Measurements from ENCODE around the gene RSPO3.

Gene RSPO3

DNA sequence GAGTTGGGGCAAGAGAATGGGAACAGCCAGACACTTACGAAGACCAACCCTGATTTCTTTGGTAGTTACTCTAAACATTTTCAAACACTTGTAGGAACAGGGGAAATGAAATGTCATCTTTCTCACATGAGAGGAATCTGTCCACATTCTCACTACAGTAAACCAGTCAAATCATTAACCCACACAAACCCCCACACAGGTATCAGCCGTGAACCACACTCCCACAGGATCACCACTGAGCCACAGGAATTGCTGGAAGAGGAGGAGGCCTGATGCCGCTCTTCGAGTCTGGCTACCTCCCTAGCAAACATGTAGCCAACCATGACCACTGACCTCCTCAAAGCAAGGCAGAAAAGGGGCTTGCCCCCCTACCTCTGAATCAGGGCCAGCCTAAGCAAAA, 6.9 kb upstream of the RSPO3 start:
- DNase-seq (ENCODE audit: low read depth in 2 of 2, low spot score in 1 of 2) = no peak

DNA sequence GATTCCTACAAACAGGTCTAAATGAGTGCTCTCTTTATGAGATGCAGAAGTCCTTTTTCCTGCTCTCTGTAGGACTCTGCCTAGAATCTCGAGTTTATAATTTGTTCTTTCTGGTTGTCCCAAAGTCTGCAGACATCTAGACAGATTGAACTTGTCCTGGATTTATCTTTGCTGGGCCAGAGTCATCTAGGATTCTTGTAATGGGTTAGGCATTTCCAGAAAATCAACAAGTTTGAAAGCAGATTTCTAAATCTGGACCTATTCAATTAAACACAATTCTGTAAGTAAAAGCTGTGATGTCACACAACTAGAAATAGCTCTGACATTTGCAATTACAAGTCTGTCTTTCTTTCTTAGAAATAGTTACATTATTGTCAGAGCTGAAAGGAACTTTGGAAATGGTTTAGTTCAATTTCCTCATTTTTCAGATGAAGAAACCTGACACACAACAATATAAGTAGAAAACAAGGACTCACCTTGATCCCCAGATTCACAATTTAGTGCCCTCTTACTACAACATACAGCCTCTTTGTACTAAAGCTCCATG, 4.2 kb upstream of the RSPO3 start:
- DNase-seq (ENCODE audit: low read depth in 2 of 2, low spot score in 1 of 2) = no peak

DNA sequence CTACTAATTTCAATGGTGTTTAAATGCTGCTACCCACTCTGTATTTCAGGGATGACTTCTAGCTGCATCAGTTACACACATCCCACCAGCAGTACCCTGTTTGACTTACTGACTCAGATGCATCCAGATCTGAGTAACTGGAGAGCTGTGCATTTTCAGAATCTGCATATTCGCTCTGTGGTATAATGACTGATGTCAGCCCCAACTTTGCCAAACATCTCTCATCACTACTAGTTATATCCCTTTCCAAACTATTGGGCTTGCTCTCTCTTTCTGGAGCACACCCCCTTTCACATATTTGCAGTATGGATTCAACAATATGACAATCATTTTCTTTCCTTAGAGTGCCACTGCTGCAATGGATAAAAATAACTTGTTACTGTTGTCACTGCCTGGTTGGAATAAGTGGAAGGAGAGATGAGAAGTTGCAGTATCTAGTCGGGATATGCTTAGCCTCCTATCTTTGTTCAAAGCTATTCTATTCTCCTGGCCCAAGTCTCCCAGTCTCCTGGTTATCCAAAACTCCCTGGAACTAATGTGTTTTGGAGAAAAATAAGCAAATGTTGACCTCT, 3.3 kb upstream of the RSPO3 start:
- DNase-seq (ENCODE audit: low read depth in 2 of 2, low spot score in 1 of 2) = no peak

DNA sequence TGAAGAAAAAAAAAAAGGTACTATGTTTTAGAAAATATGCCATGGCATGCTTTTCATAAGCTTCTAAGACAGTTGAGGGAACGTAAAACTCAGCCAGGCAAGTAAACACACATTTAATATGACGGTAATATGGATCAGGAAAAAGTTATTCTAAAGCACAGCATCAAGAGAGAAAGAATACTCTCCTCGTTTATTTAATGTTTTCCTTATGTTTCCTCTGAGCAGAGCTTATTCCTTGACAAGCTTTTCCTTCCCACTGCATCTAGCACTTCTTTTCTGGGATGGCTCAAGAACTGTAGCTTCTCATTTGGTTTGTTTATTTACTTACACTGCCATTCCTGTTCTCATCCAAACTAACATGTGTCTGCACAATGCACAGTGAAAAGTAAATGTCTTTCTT, 2.7 kb upstream of the RSPO3 start:
- no peak for DNase-seq (ENCODE audit: low read depth in 2 of 2, low spot score in 1 of 2)

DNA sequence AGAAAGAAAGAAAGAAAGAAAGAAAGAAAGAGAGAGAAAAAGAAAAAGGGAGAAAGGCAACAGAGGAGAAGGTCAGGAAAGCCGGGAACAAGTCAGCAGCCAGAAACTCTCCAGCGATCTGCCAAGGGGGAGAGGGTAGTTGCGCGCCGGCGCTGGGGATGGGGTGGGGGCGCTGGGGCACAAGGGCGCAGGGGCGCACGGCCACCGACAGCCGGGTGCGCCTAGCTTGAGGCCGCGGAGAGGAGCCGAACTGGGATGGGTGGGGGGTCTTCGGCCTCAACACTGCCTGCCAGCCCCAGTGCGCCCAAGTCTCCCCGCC, 533 bp upstream of the RSPO3 start:
- DNase-seq (ENCODE audit: low read depth in 2 of 2, low spot score in 1 of 2) = no peak

DNA sequence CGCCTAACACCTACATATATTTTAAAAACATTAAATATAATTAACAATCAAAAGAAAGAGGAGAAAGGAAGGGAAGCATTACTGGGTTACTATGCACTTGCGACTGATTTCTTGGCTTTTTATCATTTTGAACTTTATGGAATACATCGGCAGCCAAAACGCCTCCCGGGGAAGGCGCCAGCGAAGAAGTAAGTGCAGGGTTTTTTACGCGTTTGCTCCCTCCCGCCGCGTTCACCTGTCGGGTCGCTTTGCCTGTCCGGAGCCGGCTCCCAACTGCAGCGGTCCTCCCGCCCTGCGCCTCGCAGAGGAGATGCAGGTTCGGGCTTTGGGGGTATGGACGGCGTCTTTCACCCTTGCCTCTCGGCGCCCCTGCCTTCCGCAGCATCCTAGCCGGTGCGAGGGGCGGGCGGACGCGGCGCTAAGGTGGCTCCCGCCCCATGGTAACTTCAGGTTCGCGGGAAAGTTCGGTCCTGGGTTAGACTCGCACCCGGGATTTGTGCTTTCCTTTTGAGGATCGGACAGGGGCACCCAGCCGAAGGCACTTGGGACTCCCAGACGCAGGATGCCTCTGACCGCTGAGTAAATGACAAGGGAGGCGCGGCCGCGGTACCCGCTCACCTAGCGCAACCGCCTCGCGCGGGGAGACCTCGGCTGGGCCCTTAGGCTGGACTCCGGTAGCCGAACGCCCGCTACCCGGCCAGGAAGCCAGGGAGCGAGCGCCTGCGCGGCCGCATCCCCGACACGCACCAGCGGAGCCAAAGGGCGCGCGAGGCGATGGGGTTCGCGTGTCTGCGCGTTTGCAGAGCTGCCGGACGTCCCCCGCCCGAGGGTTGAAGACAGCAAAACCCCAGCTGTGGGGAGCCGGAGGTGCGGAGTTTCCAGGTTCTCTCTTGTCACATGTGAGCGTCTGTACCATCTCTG, 891 bp downstream of the RSPO3 start:
- DNase-seq (ENCODE audit: low read depth in 2 of 2, low spot score in 1 of 2) = no peak

DNA sequence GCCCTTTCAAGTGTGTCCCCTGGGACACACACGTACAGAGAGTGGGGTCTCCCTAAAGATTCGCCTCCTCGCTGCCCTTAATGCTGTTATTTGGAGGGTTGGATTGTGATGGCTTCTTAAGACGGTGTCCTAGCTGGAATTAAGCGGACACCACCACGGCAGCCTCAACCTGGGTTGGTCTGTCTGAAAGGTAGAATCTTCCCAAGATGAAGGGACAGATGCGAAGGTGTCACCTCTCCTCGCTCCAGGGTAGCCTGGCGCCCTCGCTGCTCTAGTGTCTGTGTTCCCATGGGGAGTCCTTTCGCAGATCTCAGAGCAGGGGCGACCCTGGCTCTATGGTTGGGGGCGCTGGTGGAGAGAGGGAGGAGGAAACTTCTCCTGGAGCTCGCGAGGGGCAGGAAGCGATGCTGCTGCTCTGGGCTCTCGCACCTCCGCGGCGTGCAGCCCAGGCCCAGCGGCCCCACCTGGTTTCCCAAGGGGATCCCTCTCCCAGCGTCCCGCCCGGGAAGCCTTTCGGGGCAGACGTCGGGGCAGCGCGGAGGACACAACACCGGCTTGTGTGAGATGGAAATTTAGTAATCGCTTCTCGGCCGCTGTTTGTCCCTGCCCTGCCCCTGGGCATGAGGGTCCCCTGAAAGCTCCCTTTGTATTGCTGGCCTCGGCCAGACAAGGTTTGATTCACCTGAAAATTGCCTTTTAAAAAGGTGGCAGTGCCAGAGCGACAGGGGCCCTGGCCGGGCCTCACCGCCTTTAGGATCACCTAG, 1.7 kb downstream of the RSPO3 start:
- DNase-seq (ENCODE audit: low read depth in 2 of 2, low spot score in 1 of 2) = no peak

DNA sequence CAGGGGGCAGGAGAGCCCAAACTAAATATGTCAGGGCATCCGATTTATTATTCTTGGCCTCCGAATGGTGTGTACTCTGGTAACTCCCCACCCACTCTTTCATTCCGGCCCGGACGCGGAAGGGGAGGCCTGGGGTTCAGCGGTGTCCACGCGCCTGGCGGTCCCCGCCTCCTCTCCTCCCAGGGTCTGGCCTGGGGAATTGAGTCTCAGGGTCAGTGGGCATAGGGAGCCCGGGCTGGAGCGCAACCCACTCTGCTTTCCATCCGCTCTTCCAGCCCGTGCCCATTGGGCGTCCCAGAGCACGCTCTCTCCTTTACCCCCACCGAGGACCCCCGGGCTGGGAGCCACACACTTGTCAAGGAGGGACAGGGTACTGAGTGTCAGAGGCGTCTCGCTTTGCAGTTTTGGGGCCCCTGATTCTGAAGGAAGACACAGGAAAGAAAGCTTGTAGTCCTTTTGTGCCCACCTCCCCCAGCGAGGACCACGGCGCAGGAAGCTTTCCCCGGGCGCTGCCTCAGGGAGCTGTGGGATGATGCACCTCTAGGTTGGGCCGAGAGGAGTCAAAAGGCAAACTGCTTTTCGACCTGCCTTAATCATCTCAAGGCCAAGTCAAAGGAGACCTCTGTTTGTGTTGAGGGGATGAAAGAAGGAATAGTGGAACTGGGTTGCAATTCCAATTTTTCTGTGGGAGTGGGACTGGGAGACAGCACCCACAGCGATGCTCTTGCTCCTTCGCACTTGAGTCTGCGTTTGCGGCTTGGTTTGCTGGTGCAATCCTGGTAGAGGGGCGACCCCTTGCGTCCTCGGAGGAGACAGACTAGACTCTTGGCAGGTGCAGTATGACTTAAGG, 2.5 kb downstream of the RSPO3 start:
- peak in 1 of 2 donors; percentile 12 for DNase-seq (ENCODE audit: low read depth in 2 of 2, low spot score in 1 of 2)

DNA sequence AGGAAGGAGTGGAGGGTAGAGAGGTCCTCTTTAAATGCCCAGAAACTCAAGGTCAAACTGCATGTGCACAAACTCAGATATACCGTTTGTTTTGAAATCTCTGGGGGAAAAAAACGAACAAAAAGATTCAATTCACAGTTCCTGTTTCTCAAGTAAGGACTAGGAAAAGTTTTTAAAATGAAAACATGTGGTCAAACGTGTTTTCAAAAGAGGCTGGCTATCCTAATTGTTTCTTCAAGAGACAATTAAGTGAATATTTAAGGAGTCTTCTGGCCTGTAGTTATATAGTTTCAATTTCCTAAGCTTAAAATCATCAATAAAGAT, 3.1 kb downstream of the RSPO3 start:
- no peak for DNase-seq (ENCODE audit: low read depth in 2 of 2, low spot score in 1 of 2)

DNA sequence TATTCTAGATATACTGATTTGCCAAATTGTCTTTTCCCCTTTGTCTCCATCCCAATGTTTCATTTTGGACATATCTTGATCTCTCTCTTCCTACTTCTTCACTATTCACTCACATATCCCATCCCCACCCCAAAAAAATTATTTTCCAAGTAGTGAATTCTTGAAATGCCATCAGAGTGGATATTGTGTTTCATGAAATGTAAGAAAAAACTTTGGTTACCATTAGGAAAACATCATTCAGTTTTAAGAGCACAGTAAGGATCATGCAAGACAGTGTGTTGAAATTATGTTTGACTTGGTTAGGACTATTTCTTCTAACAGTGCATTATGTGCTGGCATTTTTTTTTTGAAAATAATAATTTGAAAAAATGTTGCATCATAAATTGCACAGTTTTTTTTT, 5.7 kb downstream of the RSPO3 start:
- no peak for DNase-seq (ENCODE audit: low read depth in 2 of 2, low spot score in 1 of 2)

DNA sequence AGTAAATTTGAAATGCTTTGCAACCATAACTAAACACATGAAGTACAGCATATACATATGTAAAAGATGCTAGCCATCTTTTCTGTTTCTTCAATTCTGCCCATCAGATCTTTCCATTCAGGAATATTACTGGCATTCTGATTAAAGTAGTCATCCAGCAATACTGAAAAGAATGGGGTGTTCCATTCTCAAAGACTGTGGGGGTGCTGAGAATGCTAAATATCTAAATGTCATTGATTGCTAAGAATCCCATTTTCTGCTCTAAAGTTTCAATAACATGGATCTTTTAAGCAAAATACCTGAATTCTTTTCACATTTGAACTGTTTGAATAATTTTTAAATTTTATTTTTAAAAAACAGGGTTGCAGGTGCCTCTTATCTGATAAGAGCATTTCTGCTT, 6.2 kb downstream of the RSPO3 start:
- no peak for DNase-seq (ENCODE audit: low read depth in 2 of 2, low spot score in 1 of 2)

DNA sequence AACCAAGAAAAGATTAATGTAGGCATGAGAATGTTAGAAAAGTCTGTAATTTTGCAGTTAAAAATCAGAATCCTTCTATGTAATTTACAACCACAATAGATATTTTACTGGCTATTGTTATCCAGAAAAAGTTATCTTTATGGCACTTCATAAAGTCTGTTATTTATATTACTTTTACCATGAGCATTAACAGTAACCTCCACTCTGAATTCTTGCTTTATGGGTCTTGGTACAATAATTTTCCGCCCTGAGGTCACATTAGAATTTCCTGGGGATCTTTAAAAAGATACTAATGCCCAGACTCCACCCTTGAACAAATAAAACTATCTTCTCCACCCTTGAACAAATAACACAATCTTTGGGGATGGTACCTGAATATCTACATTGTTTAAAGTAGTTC, 9.6 kb downstream of the RSPO3 start:
- no peak for DNase-seq (ENCODE audit: low read depth in 2 of 2, low spot score in 1 of 2)

DNA sequence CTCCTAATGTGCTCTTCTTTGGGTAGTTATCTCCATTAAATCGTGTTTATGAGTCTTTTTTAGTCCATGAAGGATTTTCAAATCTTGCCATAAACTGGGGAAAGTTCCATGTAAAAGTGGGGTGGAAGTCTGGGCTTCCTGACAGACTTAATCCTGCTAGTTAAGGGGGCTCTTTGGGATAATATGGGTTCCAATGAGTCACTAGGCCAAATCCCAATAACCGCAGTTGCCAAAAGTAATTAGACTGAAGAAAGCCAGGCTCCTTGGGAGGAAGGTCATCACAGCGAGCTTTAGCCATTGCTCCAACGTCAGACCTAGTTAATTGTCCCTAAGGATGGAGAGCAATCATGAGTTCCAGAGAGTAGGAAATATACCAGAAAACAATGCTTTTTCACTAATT, 10.8 kb downstream of the RSPO3 start:
- no peak for DNase-seq (ENCODE audit: low read depth in 2 of 2, low spot score in 1 of 2)

DNA sequence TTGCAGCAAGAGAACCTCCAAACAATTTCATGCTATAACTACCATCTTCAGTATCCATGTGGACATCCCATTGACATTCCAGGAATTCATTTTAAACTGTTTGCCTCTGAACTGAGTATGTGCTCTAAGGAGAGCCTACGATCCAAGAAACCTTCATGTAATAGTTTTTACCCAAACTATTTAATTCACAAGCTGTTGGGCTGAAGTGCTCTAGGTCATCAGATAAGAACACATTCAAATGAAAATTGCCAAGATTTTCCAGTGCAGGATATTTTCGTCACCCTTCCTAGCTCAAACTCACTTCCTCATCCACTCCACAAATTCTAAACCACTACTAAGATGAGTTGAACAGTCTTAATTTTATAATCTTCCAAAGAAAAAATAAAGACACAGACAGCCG, 12.8 kb downstream of the RSPO3 start:
- DNase-seq (ENCODE audit: low read depth in 2 of 2, low spot score in 1 of 2) = no peak

DNA sequence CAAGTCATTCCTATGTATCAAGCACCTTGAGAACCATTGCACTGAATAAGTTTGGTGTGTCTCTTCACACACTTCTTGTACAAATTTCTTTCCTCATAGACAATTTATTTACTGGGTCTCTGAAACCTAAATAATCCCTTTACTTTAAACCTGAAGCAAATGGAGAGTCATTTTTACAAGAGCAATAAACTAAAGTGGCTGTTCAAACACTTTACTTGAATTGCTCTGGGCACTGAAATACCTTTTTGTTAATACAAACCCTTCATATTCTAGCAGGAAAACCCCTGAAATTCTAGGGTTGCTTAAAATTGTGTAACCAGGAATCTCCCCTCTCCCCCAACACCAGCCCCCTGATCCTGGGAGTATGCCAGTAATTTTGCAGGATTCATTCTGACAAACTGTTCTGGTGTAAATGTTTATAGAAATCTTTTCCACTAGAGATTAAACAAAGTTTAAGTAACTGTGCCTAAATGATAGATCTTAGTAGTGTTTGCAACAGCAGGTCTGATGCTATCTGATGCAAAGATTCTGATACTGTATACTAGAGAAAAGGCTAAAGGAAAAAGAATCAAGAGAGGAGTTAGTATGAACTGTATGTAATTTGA, 13.4 kb downstream of the RSPO3 start:
- no peak for DNase-seq (ENCODE audit: low read depth in 2 of 2, low spot score in 1 of 2)

DNA sequence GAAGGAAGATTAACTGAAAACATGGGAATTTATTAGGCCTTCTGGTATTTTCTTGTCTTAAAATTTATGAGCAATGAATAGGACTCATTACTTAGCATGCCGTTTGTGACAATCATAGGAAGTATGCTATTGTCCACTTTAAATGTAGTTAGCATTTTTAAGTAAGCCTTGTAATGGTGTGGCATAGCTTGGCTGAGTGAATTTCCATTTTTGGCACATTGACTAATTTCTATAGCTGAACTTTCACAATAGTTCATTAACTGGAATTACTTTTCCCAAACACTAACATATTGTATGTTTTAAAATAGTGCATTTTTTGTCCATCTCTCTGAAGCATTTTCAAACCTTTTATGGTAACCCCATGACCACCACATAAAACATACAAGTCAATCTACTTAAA, 15.7 kb downstream of the RSPO3 start:
- DNase-seq (ENCODE audit: low read depth in 2 of 2, low spot score in 1 of 2) = no peak

DNA sequence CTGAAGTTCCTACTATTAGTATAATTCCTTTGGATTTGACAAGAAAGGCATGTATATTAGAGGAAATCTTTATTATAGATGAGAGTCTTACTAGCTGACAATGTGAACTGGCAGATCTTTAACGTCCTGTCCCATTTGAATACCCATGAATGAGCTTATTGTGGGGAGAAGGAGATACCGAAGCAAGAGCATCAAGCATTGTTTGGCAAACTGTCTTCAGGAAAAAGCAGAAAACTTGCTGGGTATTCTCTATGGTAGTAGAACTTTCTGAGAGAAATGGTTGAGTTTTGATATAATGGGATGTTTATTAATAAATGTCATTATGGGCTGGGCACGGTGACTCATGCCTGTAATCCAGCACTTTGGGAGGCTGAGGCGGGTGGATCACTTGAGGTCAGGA, 18.3 kb downstream of the RSPO3 start:
- DNase-seq (ENCODE audit: low read depth in 2 of 2, low spot score in 1 of 2) = no peak

DNA sequence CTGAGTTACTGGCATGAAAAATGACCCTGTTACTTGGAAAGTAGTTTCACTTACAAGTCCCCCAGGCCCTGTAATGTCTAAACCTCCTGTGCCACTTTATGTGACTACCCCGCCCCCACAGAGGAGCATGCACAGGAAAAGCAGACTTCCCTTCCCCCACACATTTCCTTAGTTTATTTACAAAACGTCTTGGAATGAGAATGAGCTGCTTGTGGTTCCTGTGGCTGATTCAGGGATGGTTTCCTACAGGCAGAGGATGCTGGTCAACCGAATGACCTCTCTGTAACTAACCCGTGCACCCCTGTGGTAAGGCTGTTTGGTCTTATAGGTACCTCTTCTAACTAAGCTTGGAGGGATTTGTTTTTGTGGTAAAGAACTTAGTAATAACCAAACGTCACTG, 28.5 kb downstream of the RSPO3 start:
- no peak for DNase-seq (ENCODE audit: low read depth in 2 of 2, low spot score in 1 of 2)

DNA sequence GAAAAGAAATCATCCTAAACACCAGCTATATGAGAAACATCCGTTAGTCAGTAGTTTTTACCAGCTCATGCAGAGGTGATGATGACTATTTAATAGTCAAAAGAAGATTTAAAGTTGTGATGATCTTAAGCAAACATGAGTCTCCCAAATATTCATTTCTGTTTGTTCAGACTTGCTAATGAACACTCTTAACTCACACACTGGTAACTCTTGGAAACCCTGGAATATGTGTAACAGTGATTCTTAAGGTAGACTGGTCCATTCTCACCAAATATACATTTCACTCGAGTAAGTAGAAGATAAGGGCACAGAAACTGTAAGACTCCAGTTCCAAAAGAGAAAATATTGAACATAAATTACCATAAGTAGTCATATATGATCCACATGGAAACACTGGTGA, 29.1 kb downstream of the RSPO3 start:
- DNase-seq (ENCODE audit: low read depth in 2 of 2, low spot score in 1 of 2) = no peak

DNA sequence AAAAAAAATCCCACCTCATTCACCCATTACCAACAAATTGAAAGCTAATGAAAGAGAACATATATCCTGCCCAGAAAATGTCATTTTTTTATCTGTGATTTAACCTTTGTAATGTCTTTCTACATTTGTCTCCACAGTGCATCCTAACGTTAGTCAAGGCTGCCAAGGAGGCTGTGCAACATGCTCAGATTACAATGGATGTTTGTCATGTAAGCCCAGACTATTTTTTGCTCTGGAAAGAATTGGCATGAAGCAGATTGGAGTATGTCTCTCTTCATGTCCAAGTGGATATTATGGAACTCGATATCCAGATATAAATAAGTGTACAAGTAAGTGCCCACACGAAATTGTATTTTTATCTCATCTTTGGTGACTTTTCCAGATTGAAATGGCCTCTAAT, 30.0 kb downstream of the RSPO3 start:
- no peak for DNase-seq (ENCODE audit: low read depth in 2 of 2, low spot score in 1 of 2)

DNA sequence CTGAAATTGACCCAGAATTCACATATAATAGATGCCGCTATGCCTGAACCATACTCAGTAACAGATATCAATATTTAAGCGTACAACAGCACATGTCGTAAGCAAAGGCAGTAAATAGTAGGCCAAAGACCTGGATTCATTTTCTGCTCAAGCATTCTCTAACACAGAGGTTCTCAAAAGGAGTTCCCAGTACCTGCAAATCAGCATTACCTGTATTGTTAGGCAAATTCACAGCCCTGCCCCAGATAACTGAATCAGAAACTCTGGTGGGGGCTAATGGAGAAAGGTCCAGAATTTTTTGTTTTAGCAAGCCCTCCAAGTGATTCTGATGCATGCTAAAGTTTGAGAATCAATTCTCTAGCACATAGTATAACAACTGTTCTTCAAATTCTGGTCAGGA, 36.0 kb downstream of the RSPO3 start:
- no peak for DNase-seq (ENCODE audit: low read depth in 2 of 2, low spot score in 1 of 2)
